T-helper 2 cell (primary cell): ENCODE measurements around the gene GRM4.
"Not testable (repeated sequence)": the region's sequence is repeated elsewhere in the genome, so short reads cannot be mapped to it uniquely, and the experiment has no call there.

Source experiments
- DNase-seq, 5 experiments: peaks; one replicate each; pipeline versions ENCODE4 v3.0.0 to v3.0.0-alpha.2; 2012 to 2022

GRM4 gene

GRCh38 chr6:34020278-34020677 is 125.6 kb downstream of the GRM4 start:
- DNase-seq: no peak

- no peak for DNase-seq
Observed at GRCh38 chr6:34018961-34019606, 126.8 kb downstream of the GRM4 start.

DNA sequence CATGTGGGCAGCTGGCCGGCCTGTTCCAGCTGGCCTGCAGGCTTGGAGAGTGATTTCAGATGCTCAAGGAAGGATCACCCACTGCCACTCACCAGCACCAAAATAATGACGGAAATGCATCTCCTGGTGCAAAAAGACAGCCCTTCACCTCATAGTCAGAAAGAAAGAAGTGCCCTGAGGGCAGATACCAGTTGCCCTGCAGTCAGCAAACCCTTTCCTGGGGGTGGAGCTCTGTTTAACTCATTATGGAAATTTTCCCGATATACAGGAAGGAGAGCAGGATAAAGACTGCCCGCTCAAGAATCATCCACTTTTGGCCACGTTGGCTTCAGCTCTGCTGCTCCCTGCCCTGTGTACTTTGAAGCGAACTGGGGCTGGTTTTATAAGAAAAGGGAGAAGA is 127.9 kb downstream of the GRM4 start:
- DNase-seq: no peak

DNA sequence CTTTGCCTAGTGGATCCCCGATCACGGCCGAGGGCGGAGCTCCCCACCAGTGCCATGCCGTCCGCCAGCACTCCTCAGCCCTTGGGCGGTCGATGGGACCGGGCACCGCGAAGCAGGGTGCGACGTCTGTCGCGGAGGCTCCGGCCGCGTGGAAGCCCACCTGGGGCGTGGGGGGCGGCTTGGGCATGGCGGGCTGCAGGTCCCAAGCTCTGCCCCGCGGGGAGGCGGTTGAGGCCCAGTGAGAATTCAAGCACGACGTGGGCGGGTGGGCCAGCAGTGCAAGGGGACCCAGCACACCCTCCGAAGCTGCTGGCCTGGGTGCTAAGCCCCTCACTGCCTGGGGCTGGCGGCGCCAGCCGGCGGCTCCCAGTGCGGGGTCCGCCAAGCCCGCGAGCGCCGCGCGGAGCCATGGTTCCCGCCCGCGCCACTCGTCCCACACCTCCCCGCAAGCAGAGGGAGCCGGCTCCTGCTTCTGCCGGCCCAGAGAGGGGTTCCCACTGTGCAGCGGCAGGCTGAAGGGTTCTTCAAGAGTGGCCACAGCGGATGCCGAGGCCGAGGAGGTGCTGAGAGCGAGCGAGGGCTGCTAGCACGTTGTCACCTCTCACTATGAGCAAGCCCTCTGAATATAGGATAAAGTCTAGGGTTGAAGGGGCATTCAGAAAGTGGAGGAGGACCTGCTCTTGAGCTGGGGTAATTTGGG is 128.6 kb downstream of the GRM4 start:
- no peak for DNase-seq

DNA sequence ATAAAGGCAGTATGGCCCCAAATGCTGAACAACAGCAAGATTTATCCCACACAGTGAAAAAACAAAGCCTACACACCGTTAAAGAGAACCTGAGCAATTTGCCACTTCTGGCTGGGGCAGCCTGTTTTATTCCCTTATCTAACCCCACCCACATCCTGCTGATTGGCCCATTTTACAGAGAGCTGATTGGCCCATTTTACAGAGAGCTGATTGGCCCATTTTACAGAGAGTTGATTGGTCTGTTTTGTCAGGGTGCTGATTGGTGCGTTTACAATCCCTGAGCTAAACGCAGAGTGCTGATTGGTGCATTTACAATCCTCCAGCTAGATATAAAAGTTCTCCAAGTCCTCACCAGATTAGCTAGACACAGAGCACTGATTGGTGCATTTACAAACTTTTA is 129.3 kb downstream of the GRM4 start:
- DNase-seq: not testable (repeated sequence)

DNA sequence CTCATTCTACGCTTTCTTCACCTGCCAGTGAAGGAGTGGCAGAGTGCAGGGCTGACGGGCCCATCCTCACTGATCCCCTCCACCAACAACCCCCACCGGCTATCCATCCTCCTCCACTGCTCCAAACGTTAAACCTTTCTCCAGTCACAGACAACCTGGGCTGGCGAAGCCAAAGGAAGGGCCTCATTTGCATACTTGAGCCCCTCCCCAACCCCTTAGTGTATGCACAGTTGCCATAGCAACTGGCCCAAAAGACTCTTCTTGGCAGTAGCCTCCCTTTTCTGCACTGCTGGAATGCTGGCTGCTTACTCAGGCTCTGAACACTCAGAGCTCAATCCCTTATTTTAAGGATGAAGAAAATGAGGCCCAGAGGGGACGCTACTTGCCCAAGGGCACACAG is 130.3 kb downstream of the GRM4 start:
- no peak for DNase-seq

DNA sequence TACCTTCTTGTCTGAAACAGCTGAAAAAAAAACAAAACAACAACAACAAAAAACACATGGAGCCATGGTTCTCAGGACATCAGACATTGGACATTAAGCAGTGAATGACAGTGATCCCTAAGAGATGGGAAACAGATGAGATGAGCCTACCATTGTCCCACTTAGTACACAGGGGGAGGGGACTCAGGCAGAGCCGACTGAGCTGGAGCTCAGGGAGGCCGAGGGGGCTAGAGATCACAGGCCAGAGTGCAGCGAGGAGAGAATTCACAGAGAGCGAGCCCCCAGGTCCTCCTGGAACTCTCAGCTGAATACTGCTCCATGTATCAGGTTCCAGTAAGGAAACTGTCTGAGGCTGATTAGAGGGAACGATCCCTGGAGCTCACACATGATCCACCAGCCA is 134.6 kb downstream of the GRM4 start:
- DNase-seq: no peak

DNA sequence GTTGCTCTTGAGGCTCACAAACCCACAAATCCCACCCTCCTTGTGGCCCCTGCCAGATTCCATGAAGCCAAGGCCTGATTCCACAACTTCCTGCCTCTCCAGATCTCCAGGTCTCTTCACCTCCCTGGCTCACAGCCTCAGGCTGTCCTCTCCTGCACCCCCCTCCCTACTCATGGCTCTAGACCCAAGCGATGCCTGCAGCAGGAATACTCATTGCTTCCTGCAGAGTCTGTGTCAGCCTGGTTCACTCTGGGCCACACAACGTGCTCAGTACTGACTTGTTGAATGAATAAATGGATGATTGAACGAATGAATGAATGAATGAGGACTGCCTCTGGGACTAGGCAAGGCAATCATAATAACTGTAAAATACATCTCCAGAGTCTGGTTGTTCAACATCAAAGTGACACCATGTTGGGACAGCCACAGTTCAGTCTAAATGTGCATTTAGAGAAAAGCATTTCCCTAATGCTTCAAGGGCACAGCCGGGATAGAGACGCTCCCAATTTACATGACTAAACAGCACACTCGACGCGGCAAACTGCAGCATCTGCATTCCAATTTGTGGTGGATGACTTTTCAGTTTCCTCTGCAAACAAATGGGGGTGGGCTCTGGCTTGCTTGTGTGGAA is 139.9 kb downstream of the GRM4 start:
- DNase-seq: no peak

DNA sequence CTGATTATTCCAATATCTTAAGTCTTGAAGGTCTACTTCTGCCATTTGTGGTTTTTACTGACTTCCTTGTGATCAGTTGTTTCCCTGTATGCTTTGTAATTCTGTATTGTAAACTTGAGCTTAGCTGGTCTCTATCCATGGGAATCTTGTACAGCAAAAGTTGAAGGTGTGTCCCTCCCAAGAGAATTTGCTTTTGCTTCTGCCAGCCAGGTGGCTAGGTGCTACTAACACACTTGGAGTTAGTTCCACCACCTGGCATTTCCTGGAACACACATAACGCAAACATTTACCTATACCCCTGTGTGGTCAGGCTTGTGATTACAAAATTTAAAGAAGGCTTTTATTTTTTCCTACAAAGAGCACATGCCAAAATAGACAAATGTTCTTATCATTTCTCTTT is 141.2 kb downstream of the GRM4 start:
- no peak for DNase-seq

GRCh38 chr6:34003962-34004361 is 141.9 kb downstream of the GRM4 start:
- no peak for DNase-seq

DNA sequence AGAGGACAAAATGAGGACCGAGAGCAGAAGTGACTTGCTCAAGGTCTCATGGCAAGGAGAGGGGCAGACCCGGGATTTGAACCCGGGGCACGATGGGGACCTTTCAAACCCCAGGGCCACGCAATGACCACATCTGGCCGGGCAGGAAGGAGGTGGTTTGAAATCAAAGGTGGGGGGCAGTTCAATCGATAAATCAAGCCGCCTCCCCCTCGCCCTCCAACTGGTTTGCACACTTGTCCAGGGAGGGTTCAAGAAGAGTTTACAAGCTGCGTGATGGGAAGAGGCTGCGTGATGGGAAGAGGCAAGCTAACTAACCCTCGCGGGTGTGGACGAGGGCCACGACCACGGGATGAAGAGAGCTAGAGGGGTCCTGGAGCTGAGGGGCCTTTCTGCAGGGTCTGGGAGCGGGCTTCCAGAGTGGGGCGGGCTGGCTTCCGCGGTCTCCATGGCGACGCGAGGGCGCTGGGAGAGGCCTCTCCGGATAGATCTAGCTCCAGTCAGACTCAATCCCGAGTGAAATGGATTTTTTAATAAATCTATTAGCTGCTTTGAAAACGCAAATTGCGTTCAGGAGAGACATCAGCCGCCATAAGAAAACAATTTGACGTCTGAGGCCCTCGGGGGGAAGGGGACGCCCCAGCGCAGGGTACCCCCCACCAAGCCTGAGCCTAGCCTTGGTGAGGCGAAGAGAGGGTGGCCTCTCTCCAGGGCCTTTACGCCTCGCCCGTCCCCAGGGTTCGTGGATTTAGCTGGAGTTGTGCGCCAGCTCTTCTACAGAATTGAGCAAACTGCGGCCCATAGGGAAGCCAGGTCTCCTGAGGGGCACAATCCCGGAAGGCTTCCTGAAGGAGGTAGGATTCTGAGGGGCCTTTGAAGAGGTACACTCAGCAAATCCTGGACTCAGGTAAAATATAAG is 143.9 kb downstream of the GRM4 start:
- no peak for DNase-seq

- DNase-seq: no peak
Observed at GRCh38 chr6:34000281-34000680, 145.6 kb downstream of the GRM4 start.

DNA sequence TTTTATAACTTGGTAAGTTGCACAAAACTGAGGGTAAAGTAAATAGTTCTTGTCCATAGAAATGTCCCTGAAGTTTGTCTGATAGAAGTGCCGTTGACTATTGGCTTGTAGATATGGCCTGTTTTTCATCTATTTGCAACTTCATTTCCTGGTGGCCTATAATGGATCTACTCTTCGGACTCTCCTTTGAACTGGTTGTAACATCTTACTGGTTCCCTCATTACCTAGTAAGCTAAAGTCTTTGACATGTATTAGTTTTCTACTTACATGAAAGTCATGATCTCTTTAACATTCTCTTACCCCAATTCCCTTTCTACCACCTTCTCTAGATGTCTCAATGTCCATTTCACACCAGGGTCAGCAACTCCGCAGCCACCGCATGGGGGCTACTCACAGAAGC is 146.3 kb downstream of the GRM4 start:
- no peak for DNase-seq

GRCh38 chr6:33998660-33999059 is 147.2 kb downstream of the GRM4 start:
- DNase-seq: no peak

GRCh38 chr6:33997265-33997664 is 148.6 kb downstream of the GRM4 start:
- DNase-seq: no peak

DNA sequence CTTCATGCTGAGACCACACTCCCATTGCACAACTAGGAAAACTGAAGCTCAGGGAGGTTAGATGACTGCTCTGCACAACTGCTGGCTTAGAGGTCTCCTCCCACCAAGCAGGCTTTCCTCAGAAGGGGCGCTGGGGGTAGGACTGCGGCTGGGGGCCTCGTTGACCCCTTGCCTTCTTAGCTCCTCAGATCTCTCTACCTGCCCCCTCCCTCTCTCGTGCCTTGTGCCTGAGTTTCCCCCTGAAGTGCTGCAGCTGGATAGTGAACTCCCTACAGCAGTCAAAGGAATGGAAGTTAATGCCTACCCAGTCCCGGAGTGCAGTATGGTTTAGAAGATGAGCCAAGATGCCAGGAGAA is 149.8 kb downstream of the GRM4 start:
- DNase-seq: no peak

GRCh38 chr6:33995309-33996119 is 150.4 kb downstream of the GRM4 start:
- DNase-seq: no peak

DNA sequence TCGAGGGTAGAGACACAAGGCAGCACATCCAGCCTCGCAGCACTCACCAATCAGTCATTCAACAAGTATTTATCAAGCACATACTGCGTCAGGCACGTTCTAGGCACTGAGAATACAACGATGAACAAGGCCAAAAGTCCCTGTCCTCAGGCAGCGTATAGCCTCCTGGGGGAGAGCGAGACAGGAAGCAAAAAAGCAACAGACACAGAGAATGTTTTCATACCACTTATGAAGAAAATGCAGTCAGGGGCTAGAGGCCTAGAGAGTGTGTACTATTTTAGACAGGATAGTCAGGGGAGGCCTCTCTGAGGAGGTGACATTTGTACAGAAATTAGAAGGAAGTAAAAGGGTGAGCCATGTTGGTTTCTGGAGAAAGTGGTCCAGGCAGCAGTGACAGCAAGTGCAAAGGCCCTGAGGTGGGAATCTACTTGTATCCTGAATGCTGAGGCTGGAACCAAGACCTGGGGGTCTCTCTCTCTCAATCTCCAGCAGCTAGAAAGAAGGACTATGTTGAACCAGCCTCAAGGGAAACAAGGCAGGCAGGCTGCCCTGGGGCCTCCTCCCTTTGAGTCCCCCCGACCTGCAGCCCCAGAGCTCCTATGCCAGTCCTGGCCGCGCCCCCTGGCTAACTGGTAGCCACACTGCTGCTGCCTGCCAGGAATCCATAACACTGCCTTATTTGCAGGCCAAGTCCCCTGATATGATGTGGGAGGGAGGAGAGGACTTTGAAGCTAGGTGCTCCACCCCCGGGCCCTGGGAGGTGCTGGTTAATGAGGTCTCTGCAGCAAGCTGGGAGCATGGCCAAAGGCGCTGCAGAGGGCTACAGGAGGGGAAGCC is 151.2 kb downstream of the GRM4 start:
- no peak for DNase-seq

- DNase-seq: no peak
Observed at GRCh38 chr6:33993653-33994471, 152.0 kb downstream of the GRM4 start.

GRCh38 chr6:33993091-33993490 is 152.8 kb downstream of the GRM4 start:
- no peak for DNase-seq

DNA sequence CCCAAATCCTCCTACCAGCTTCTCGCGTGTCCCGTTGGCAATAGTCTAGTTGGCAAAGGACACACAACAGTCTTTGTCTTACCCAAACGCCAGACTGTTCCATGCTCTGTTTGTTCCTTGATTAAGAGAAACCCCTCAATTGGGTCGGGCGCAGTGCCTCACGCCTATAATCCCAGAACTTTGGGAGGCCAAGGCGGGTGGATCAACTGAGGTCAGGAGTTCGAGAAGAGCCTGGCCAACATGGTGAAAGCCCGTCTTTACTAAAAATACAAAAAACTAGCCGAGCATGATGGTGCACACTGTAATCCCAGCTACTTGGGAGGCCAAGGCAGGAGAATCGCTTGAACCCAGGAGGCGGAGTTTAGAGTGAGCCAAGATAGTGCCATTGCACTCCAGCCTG is 153.7 kb downstream of the GRM4 start:
- DNase-seq: no peak
